HG02763 (cell line): ENCODE measurements around the gene NKD1.

ENCODE experiments used
- ATAC-seq: cut with Tn5 transposase; IDR thresholded peaks from one replicate; pipeline ENCODE4 v1.9.1; 2021; ENCODE audit warnings: mild to moderate bottlenecking, moderate library complexity; ENCODE audit not compliant: unreplicated experiment

NKD1 gene

GRCh38 chr16:50640391-50640790 is 92.2 kb downstream of the NKD1 start:
- ATAC-seq, result no peak

- ATAC-seq, result no peak
Observed at GRCh38 chr16:50640919-50641817, 93.0 kb downstream of the NKD1 start.

- no peak for ATAC-seq
Observed at GRCh38 chr16:50641818-50642187, 93.6 kb downstream of the NKD1 start.

GRCh38 chr16:50642349-50642748 is 94.2 kb downstream of the NKD1 start:
- ATAC-seq, result no peak

GRCh38 chr16:50643192-50643591 is 95.0 kb downstream of the NKD1 start:
- no peak for ATAC-seq

GRCh38 chr16:50644245-50644644 is 96.0 kb downstream of the NKD1 start:
- ATAC-seq, result no peak

GRCh38 chr16:50644729-50645128 is 96.5 kb downstream of the NKD1 start:
- no peak for ATAC-seq

- no peak for ATAC-seq
Observed at GRCh38 chr16:50645563-50646220, 97.5 kb downstream of the NKD1 start.

GRCh38 chr16:50646345-50646744 is 98.1 kb downstream of the NKD1 start:
- ATAC-seq, result no peak

- no peak for ATAC-seq
Observed at GRCh38 chr16:50651835-50652438, 103.7 kb downstream of the NKD1 start.

GRCh38 chr16:50652836-50653425 is 104.7 kb downstream of the NKD1 start:
- ATAC-seq, result no peak

- no peak for ATAC-seq
Observed at GRCh38 chr16:50653633-50654519, 105.7 kb downstream of the NKD1 start.

- ATAC-seq, result no peak
Observed at GRCh38 chr16:50655558-50656055, 107.4 kb downstream of the NKD1 start.

- ATAC-seq, result no peak
Observed at GRCh38 chr16:50657241-50657640, 109.0 kb downstream of the NKD1 start.

GRCh38 chr16:50659806-50660205 is 111.6 kb downstream of the NKD1 start:
- ATAC-seq, result no peak

GRCh38 chr16:50662306-50662940 is 114.2 kb downstream of the NKD1 start:
- no peak for ATAC-seq

- ATAC-seq, result no peak
Observed at GRCh38 chr16:50664270-50664669, 116.1 kb downstream of the NKD1 start.

- no peak for ATAC-seq
Observed at GRCh38 chr16:50665128-50665878, 117.1 kb downstream of the NKD1 start.
